Breast epithelium (tissue), 4 donors: Measurements from ENCODE around the gene ATAT1. TPM values are rescaled to one million over a fixed set of nuclear protein-coding genes. Genes with fewer than 3 reads are reported as not detected.
A peak's percentile ranks its signal among the peaks of the same experiment; 100 is the strongest.

Experiments
- DNase-seq, 2 donors: peaks; one replicate each; pipeline ENCODE4 v3.0.0-alpha.2; 2019; ENCODE audit warnings: low spot score in 2 of 2
- H3K27ac ChIP-seq, 2 donors: fragments of 200-600 bp; sonication (generic) in 1 of 2; one replicate each; pipeline ENCODE4 v1.5.1; 2016 to 2019; ENCODE audit warnings: mild to moderate bottlenecking in 1 of 2
- H3K27me3 ChIP-seq, 2 donors: fragments of 200-600 bp; sonication (generic) in 1 of 2; one replicate each; pipeline versions ENCODE4 v1.5.1 to v1.6.0; 2017 to 2019; ENCODE audit warnings: control low read depth in 1 of 2, mild to moderate bottlenecking in 1 of 2
- H3K36me3 ChIP-seq: fragments of 200-600 bp; one replicate; pipeline ENCODE4 v1.5.1; 2019
- H3K4me1 ChIP-seq, 2 donors: fragments of 200-600 bp; sonication (generic); one replicate each; pipeline ENCODE4 v1.5.1; 2016 to 2019; ENCODE audit warnings: control low read depth in 1 of 2
- H3K4me3 ChIP-seq, 3 donors: fragments of 200-600 bp; sonication (generic); 1 replicate in 2 of 3; 2 replicates in 1 of 3; pipeline ENCODE4 v1.5.1; 2016 to 2019; ENCODE audit warnings: mild to moderate bottlenecking in 3 of 3, moderate library complexity in 2 of 3
- H3K9me3 ChIP-seq, 2 donors: fragments of 200-600 bp; sonication (generic) in 1 of 2; one replicate each; pipeline ENCODE4 v1.5.1; 2016 to 2019; ENCODE audit warnings: control low read depth in 1 of 2
- CTCF ChIP-seq, 3 donors: fragments of 450-650 bp; IDR thresholded peaks; one replicate each; pipeline ENCODE4 v1.5.1; 2016 to 2017; ENCODE audit warnings: antibody characterized with exemption in 3 of 3, mild to moderate bottlenecking in 3 of 3, moderate library complexity in 3 of 3
- POLR2A ChIP-seq: fragments of 450-650 bp; IDR thresholded peaks from one replicate; pipeline ENCODE4 v1.6.1; 2016; ENCODE audit warnings: antibody characterized with exemption, mild to moderate bottlenecking, moderate library complexity
- POLR2AphosphoS5 ChIP-seq, 3 donors: sonication (generic); formaldehyde crosslinking; IDR thresholded peaks; one replicate each; pipeline ENCODE4 v1.6.1; 2017; ENCODE audit warnings: antibody characterized with exemption in 3 of 3
- intact Hi-C: fragments of 100-400 bp; cut with DNase I; formaldehyde crosslinking; loops from one replicate; pipeline ENCODE4 v1.15.1; 2023; ENCODE audit warnings: low total_unique reads
- total RNA-seq, 3 donors: library from RNA; depleted of rRNA; stranded (reverse); fragments of >200 nt; gene quantifications; one replicate each; pipeline ENCODE4 v1.1.0, GENCODE V29; 2016

ATAT1 gene
- total RNA-seq, 3 donors from 2014 or later, result 5.3 to 10.5 (median 8.8) TPM

GRCh38 chr6:30616811-30617564 is 9.7 kb upstream of the ATAT1 start, which contains the start of gene PPP1R10:
Gene PPP1R10, minus strand, starts transcription at chr6:30617243. Its CDS starts 7,299 bp downstream, at chr6:30609944.
- intact Hi-C loops, result no loop called here
- H3K36me3 ChIP-seq, result no peaks in the 10 kb centered on the region
- H3K27me3 ChIP-seq, result no peaks in the 10 kb centered on the region
- H3K4me1 ChIP-seq, result peaks cover 0 to 14% of the 10 kb centered on the region in 2 donors
- peak within 1 kb of the TSS; percentile 95 to 100 for H3K27ac ChIP-seq
- peak; percentile 99 to 100 for DNase-seq
- H3K4me3 ChIP-seq, result peak within 1 kb of the TSS; percentile 82 to 91 (median 86)
- H3K9me3 ChIP-seq, result no peaks in the 10 kb centered on the region
- TF ChIP-seq POLR2A, result peak; percentile 100
- peak; percentile 100 for TF ChIP-seq POLR2AphosphoS5 (IDR thresholded peaks at IDR 0.05)
- peak; percentile 17 to 29 (median 26) for TF ChIP-seq CTCF (IDR thresholded peaks at IDR 0.05)

- Histone ChIP-seq H3K36me3 (no peaks in the 10 kb centered on the region), H3K27ac (peak within 1 kb of the TSS; percentile 95 to 100), H3K27me3 (no peaks in the 10 kb centered on the region), H3K9me3 (no peaks in the 10 kb centered on the region), H3K4me3 (peak within 1 kb of the TSS; percentile 82 to 91 (median 86)), H3K4me1 (peaks cover 0 to 7% of the 10 kb centered on the region in 2 donors)
- peak; percentile 98 for DNase-seq
- TF ChIP-seq POLR2A, result peak; percentile 94
- TF ChIP-seq CTCF (IDR thresholded peaks at IDR 0.05), result no peak
- TF ChIP-seq POLR2AphosphoS5 (IDR thresholded peaks at IDR 0.05), result peak; percentile 88 to 94 (median 88)
- intact Hi-C loops, result no loop called here
These were observed 9.0 kb upstream of the ATAT1 start, which contains the start of gene MRPS18B for GRCh38 chr6:30617565-30618269. Gene MRPS18B, plus strand, starts transcription at chr6:30617840. Its CDS starts 26 bp downstream, at chr6:30617866.

- H3K4me1 ChIP-seq, result peaks cover 0 to 6% of the 10 kb centered on the region in 2 donors
- DNase-seq, result no peak
- TF ChIP-seq CTCF (IDR thresholded peaks at IDR 0.05) (no peak), POLR2A (no peak), POLR2AphosphoS5 (IDR thresholded peaks at IDR 0.05) (no peak)
- H3K27ac ChIP-seq, result peak overlapping the region; percentile 95 to 100
- no peaks in the 10 kb centered on the region for H3K36me3 ChIP-seq
- no peaks in the 10 kb centered on the region for H3K9me3 ChIP-seq
- intact Hi-C loops, result no loop called here
- H3K27me3 ChIP-seq, result no peaks in the 10 kb centered on the region
- peak overlapping the region; percentile 54 to 86 (median 82) for H3K4me3 ChIP-seq
These were observed 8.3 kb upstream of the ATAT1 start for GRCh38 chr6:30618270-30618797.

- peaks cover 0 to 6% of the 10 kb centered on the region in 2 donors for H3K4me1 ChIP-seq
- peak overlapping the region in 1 of 2 donors; percentile 100 for H3K27ac ChIP-seq
- no peaks in the 10 kb centered on the region for H3K36me3 ChIP-seq
- TF ChIP-seq POLR2AphosphoS5 (IDR thresholded peaks at IDR 0.05) (no peak), CTCF (IDR thresholded peaks at IDR 0.05) (no peak), POLR2A (no peak)
- no peaks in the 10 kb centered on the region for H3K27me3 ChIP-seq
- no peak overlapping the region for H3K4me3 ChIP-seq
- H3K9me3 ChIP-seq, result no peaks in the 10 kb centered on the region
- intact Hi-C loops, result no loop called here
- DNase-seq, result no peak
These were observed 7.1 kb upstream of the ATAT1 start for GRCh38 chr6:30619561-30619960.
